IMR-90 (cell line): Measurements from ENCODE around the gene REN.

ENCODE experiments used
- RAD21 ChIP-seq: IDR thresholded peaks from 2 replicates; pipeline ENCODE4 v1.6.1; 2012; ENCODE audit warnings: low read length, improper control_type of control experiment
- RCOR1 ChIP-seq: IDR thresholded peaks from 2 replicates; pipeline ENCODE4 v1.6.1; 2012; ENCODE audit warnings: mild to moderate bottlenecking, low read length, improper control_type of control experiment; ENCODE audit not compliant: insufficient replicate concordance
- RFX5 ChIP-seq: IDR thresholded peaks from 2 replicates; pipeline ENCODE4 v1.8.0; 2012; ENCODE audit warnings: low read depth, mild to moderate bottlenecking, low read length, moderate library complexity
- USF2 ChIP-seq: fragments of 150-350 bp; IDR thresholded peaks from 2 replicates; pipeline ENCODE4 v1.6.1; 2017; ENCODE audit warnings: mild to moderate bottlenecking, antibody characterized with exemption, low read length, low read depth
- TF ChIP-seq, protein P1 (sequence below): conservative IDR thresholded peaks from 2 replicates; pipeline ENCODE4 v1.5.1; 2012; ENCODE audit warnings: mild to moderate bottlenecking, low read depth, low read length, improper control_type of control experiment

GRCh38 chr1:204126386-204126785, 39.8 kb downstream of the REN start:
- TF ChIP-seq, protein P1, sequence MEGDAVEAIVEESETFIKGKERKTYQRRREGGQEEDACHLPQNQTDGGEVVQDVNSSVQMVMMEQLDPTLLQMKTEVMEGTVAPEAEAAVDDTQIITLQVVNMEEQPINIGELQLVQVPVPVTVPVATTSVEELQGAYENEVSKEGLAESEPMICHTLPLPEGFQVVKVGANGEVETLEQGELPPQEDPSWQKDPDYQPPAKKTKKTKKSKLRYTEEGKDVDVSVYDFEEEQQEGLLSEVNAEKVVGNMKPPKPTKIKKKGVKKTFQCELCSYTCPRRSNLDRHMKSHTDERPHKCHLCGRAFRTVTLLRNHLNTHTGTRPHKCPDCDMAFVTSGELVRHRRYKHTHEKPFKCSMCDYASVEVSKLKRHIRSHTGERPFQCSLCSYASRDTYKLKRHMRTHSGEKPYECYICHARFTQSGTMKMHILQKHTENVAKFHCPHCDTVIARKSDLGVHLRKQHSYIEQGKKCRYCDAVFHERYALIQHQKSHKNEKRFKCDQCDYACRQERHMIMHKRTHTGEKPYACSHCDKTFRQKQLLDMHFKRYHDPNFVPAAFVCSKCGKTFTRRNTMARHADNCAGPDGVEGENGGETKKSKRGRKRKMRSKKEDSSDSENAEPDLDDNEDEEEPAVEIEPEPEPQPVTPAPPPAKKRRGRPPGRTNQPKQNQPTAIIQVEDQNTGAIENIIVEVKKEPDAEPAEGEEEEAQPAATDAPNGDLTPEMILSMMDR, result no peak
- TF ChIP-seq USF2 (no peak), RAD21 (no peak), RFX5 (no peak), RCOR1 (no peak)
